GM19351 (cell line): Measurements from ENCODE around the gene SMC1B.
"Not testable (repeated sequence)": the region's sequence is repeated elsewhere in the genome, so short reads cannot be mapped to it uniquely, and the experiment has no call there.

ENCODE experiments used
- ATAC-seq: cut with Tn5 transposase; IDR thresholded peaks from one replicate; pipeline ENCODE4 v1.9.1; 2021; ENCODE audit warnings: mild to moderate bottlenecking, moderate library complexity; ENCODE audit not compliant: unreplicated experiment

SMC1B gene

GRCh38 chr22:45305456-45306075 is 107.8 kb downstream of the SMC1B start:
- no peak for ATAC-seq

- ATAC-seq: no peak
Measured at GRCh38 chr22:45304971-45305370, 108.4 kb downstream of the SMC1B start.

GRCh38 chr22:45303181-45303580 is 110.2 kb downstream of the SMC1B start:
- ATAC-seq: no peak

GRCh38 chr22:45302751-45303150 is 110.6 kb downstream of the SMC1B start:
- no peak for ATAC-seq

GRCh38 chr22:45298934-45299505 is 114.4 kb downstream of the SMC1B start:
- no peak for ATAC-seq

GRCh38 chr22:45296628-45297297 is 116.6 kb downstream of the SMC1B start:
- ATAC-seq: no peak

GRCh38 chr22:45295492-45295891 is 117.9 kb downstream of the SMC1B start:
- no peak for ATAC-seq

GRCh38 chr22:45295004-45295403 is 118.4 kb downstream of the SMC1B start:
- ATAC-seq: not testable (repeated sequence)
